Measurements from ENCODE around the gene FOXI2. TPM values are rescaled to one million over a fixed set of nuclear protein-coding genes. Genes with fewer than 3 reads are reported as not detected.

Gene FOXI2
- total RNA-seq, 2 experiments from 2014 or later, result not detected

GRCh38 chr10:127734753-127735152 is 2.2 kb upstream of the FOXI2 start:
- H3K4me3 ChIP-seq (ENCODE audit: low read length), result no peak overlapping the region
- H3K27me3 ChIP-seq (ENCODE audit: control insufficient read depth in 1 of 2, insufficient read depth in 2 of 2, low read length in 2 of 2), result peaks cover 33 to 53% of the 10 kb centered on the region in 2 experiments
- ChIA-PET CTCF (no interaction called here), POLR2A (no interaction called here)
- no peaks in the 10 kb centered on the region for H3K4me1 ChIP-seq (ENCODE audit: insufficient read depth, low read length)
- no peak for TF ChIP-seq CTCF (IDR thresholded peaks at IDR 0.05)
- H3K27me3 Mint-ChIP-seq, result peaks cover 35% of the 10 kb centered on the region
- ATAC-seq (ENCODE audit: poor library complexity) (no peak), DNase-seq (no peak)
- no peaks in the 10 kb centered on the region for H3K36me3 Mint-ChIP-seq (ENCODE audit: low read depth)
- no peak overlapping the region for H3K4me3 Mint-ChIP-seq
- peaks cover 0 to 36% of the 10 kb centered on the region in 2 experiments for H3K9me3 ChIP-seq (ENCODE audit: control insufficient read depth in 1 of 2, insufficient read depth in 1 of 2, low read length in 2 of 2)
- no peaks in the 10 kb centered on the region for H3K36me3 ChIP-seq (ENCODE audit: insufficient read depth, low read length)
- H3K27ac Mint-ChIP-seq, result no peak overlapping the region
- no peak overlapping the region for H3K27ac ChIP-seq (ENCODE audit: low read depth in 1 of 2, low read length in 2 of 2)
- no peaks in the 10 kb centered on the region for H3K4me1 Mint-ChIP-seq (ENCODE audit: low read depth)
- intact Hi-C loops (cut with DNase I, micrococcal nuclease), result no loop called here
- H3K9me3 Mint-ChIP-seq, result no peaks in the 10 kb centered on the region

GRCh38 chr10:127735156-127735555 is 1.8 kb upstream of the FOXI2 start:
- H3K4me3 Mint-ChIP-seq, result no peak overlapping the region
- intact Hi-C loops (cut with DNase I, micrococcal nuclease), result no loop called here

DNA sequence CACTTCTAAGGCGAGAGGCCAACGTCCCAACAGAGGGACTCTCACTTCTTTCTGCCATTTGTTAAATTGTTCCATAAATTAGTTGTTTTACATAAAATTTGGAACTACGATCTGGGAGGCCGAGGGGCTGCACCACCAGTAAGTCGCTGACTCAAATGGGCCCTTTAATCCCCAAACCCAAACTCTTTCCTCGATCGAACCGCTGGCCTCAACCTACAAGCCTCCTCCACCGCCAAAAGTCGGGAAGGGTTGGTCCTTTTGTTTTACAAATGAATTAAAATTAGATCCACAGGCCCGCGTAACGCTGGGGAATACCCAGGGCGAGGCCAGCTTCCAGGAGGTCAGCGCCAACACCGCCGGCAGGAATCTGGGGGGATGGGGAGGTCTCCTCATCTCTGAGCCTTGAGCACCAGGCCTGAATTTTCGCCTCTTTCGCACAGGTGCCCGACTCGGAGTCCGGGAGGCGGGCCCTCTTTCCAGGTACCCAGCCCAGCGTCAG is 1.2 kb upstream of the FOXI2 start:
- Mint-ChIP-seq H3K9me3 (no peaks in the 10 kb centered on the region), H3K36me3 (ENCODE audit: low read depth) (no peaks in the 10 kb centered on the region), H3K4me1 (ENCODE audit: low read depth) (no peaks in the 10 kb centered on the region), H3K27me3 (peaks cover 39% of the 10 kb centered on the region), H3K27ac (no peak overlapping the region), H3K4me3 (no peak overlapping the region)
- Histone ChIP-seq H3K27ac (ENCODE audit: low read depth in 1 of 2, low read length in 2 of 2) (no peak overlapping the region), H3K9me3 (ENCODE audit: control insufficient read depth in 1 of 2, insufficient read depth in 1 of 2, low read length in 2 of 2) (peaks cover 0 to 36% of the 10 kb centered on the region in 2 experiments), H3K27me3 (ENCODE audit: control insufficient read depth in 1 of 2, insufficient read depth in 2 of 2, low read length in 2 of 2) (peaks cover 33 to 53% of the 10 kb centered on the region in 2 experiments), H3K4me1 (ENCODE audit: insufficient read depth, low read length) (no peaks in the 10 kb centered on the region), H3K36me3 (ENCODE audit: insufficient read depth, low read length) (no peaks in the 10 kb centered on the region), H3K4me3 (ENCODE audit: low read length) (no peak overlapping the region)
- POLR2A ChIA-PET, result no interaction called here
- CTCF ChIA-PET, result no interaction called here
- DNase-seq, result no peak
- no peak for ATAC-seq (ENCODE audit: poor library complexity)
- intact Hi-C loops (cut with DNase I, micrococcal nuclease), result no loop called here
- TF ChIP-seq CTCF (IDR thresholded peaks at IDR 0.05), result no peak

More at GRCh38 chr10:127735156-127735555, 1.8 kb upstream of the FOXI2 start:
- no peaks in the 10 kb centered on the region for H3K4me1 ChIP-seq (ENCODE audit: insufficient read depth, low read length)
- H3K36me3 ChIP-seq (ENCODE audit: insufficient read depth, low read length), result no peaks in the 10 kb centered on the region
- peaks cover 33 to 53% of the 10 kb centered on the region in 2 experiments for H3K27me3 ChIP-seq (ENCODE audit: control insufficient read depth in 1 of 2, insufficient read depth in 2 of 2, low read length in 2 of 2)
- peaks cover 0 to 36% of the 10 kb centered on the region in 2 experiments for H3K9me3 ChIP-seq (ENCODE audit: control insufficient read depth in 1 of 2, insufficient read depth in 1 of 2, low read length in 2 of 2)
- H3K36me3 Mint-ChIP-seq (ENCODE audit: low read depth), result no peaks in the 10 kb centered on the region
- H3K27ac ChIP-seq (ENCODE audit: low read depth in 1 of 2, low read length in 2 of 2), result no peak overlapping the region
- H3K27me3 Mint-ChIP-seq, result peaks cover 35% of the 10 kb centered on the region
- CTCF ChIA-PET, result no interaction called here
- POLR2A ChIA-PET, result no interaction called here
- TF ChIP-seq CTCF (IDR thresholded peaks at IDR 0.05), result no peak
- ATAC-seq (ENCODE audit: poor library complexity) (no peak), DNase-seq (no peak)
- no peaks in the 10 kb centered on the region for H3K9me3 Mint-ChIP-seq
- no peak overlapping the region for H3K4me3 ChIP-seq (ENCODE audit: low read length)
- H3K27ac Mint-ChIP-seq, result no peak overlapping the region
- H3K4me1 Mint-ChIP-seq (ENCODE audit: low read depth), result no peaks in the 10 kb centered on the region
